ENCODE measurements around the gene ADARB2.

GRCh38 chr10:1376384-1376945 is 360.9 kb downstream of the ADARB2 start:
- no peak for TF ChIP-seq POLR2A (IDR thresholded peaks at IDR 0.05; ENCODE audit: low read depth, low read length)
- TF ChIP-seq POLR2AphosphoS5 (IDR thresholded peaks at IDR 0.05; ENCODE audit: low read depth, low read length): no peak
- TF ChIP-seq POU2F2 (IDR thresholded peaks at IDR 0.05; ENCODE audit: low read depth, low read length): no peak
- TF ChIP-seq SPI1 (IDR thresholded peaks at IDR 0.05; ENCODE audit: low read depth, low read length): no peak
- no peak for TF ChIP-seq PAX5 (IDR thresholded peaks at IDR 0.05; ENCODE audit: insufficient read depth, low read length, severe bottlenecking)
